ENCODE measurements around the gene FAM135A.

Gene FAM135A

GRCh38 chr6:70503813-70504465, 90.6 kb downstream of the FAM135A start:
- no peaks in the 10 kb centered on the region for H3K27me3 ChIP-seq (ENCODE audit: insufficient read depth, low read length)
- H3K36me3 ChIP-seq (ENCODE audit: insufficient read depth, low read length), result peaks cover 48% of the 10 kb centered on the region
- no peak overlapping the region for H2AFZ ChIP-seq (ENCODE audit: low read depth, low read length)
- H3K4me1 ChIP-seq (ENCODE audit: insufficient read depth, low read length), result peaks cover 13% of the 10 kb centered on the region
- peaks cover 21% of the 10 kb centered on the region for H3K9me3 ChIP-seq (ENCODE audit: low read length)
- H3K4me3 ChIP-seq (ENCODE audit: low read length), result no peak overlapping the region

GRCh38 chr6:70506321-70506720, 93.0 kb downstream of the FAM135A start:
- Histone ChIP-seq H3K4me1 (ENCODE audit: insufficient read depth, low read length) (peaks cover 15% of the 10 kb centered on the region), H2AFZ (ENCODE audit: low read depth, low read length) (no peak overlapping the region), H3K27me3 (ENCODE audit: insufficient read depth, low read length) (no peaks in the 10 kb centered on the region), H3K36me3 (ENCODE audit: insufficient read depth, low read length) (peaks cover 47% of the 10 kb centered on the region), H3K4me3 (ENCODE audit: low read length) (no peak overlapping the region), H3K9me3 (ENCODE audit: low read length) (peaks cover 20% of the 10 kb centered on the region)

GRCh38 chr6:70507161-70507560, 93.9 kb downstream of the FAM135A start:
- Histone ChIP-seq H3K9me3 (ENCODE audit: low read length) (peaks cover 16% of the 10 kb centered on the region), H3K27me3 (ENCODE audit: insufficient read depth, low read length) (no peaks in the 10 kb centered on the region), H3K4me3 (ENCODE audit: low read length) (no peak overlapping the region), H3K4me1 (ENCODE audit: insufficient read depth, low read length) (peaks cover 15% of the 10 kb centered on the region), H2AFZ (ENCODE audit: low read depth, low read length) (no peak overlapping the region), H3K36me3 (ENCODE audit: insufficient read depth, low read length) (peaks cover 43% of the 10 kb centered on the region)

- Histone ChIP-seq H3K27me3 (ENCODE audit: insufficient read depth, low read length) (no peaks in the 10 kb centered on the region), H3K4me1 (ENCODE audit: insufficient read depth, low read length) (peaks cover 15% of the 10 kb centered on the region), H3K4me3 (ENCODE audit: low read length) (no peak overlapping the region), H3K36me3 (ENCODE audit: insufficient read depth, low read length) (peaks cover 27% of the 10 kb centered on the region), H2AFZ (ENCODE audit: low read depth, low read length) (no peak overlapping the region), H3K9me3 (ENCODE audit: low read length) (peaks cover 8% of the 10 kb centered on the region)
These were observed 95.6 kb downstream of the FAM135A start for GRCh38 chr6:70508953-70509352.

- no peak overlapping the region for H3K4me3 ChIP-seq (ENCODE audit: low read length)
- H2AFZ ChIP-seq (ENCODE audit: low read depth, low read length), result no peak overlapping the region
- peaks cover 15% of the 10 kb centered on the region for H3K4me1 ChIP-seq (ENCODE audit: insufficient read depth, low read length)
- no peaks in the 10 kb centered on the region for H3K27me3 ChIP-seq (ENCODE audit: insufficient read depth, low read length)
- peaks cover 19% of the 10 kb centered on the region for H3K36me3 ChIP-seq (ENCODE audit: insufficient read depth, low read length)
- peaks cover 6% of the 10 kb centered on the region for H3K9me3 ChIP-seq (ENCODE audit: low read length)
These were observed 97.3 kb downstream of the FAM135A start for GRCh38 chr6:70510600-70510999.

- H3K4me3 ChIP-seq (ENCODE audit: low read length), result no peak overlapping the region
- peaks cover 7% of the 10 kb centered on the region for H3K36me3 ChIP-seq (ENCODE audit: insufficient read depth, low read length)
- no peaks in the 10 kb centered on the region for H3K4me1 ChIP-seq (ENCODE audit: insufficient read depth, low read length)
- H2AFZ ChIP-seq (ENCODE audit: low read depth, low read length), result no peak overlapping the region
- peaks cover 8% of the 10 kb centered on the region for H3K9me3 ChIP-seq (ENCODE audit: low read length)
- no peaks in the 10 kb centered on the region for H3K27me3 ChIP-seq (ENCODE audit: insufficient read depth, low read length)
These were observed 105.4 kb downstream of the FAM135A start for GRCh38 chr6:70518723-70519122.

- no peak overlapping the region for H2AFZ ChIP-seq (ENCODE audit: low read depth, low read length)
- H3K4me1 ChIP-seq (ENCODE audit: insufficient read depth, low read length), result no peaks in the 10 kb centered on the region
- peaks cover 2% of the 10 kb centered on the region for H3K9me3 ChIP-seq (ENCODE audit: low read length)
- H3K27me3 ChIP-seq (ENCODE audit: insufficient read depth, low read length), result no peaks in the 10 kb centered on the region
- no peak overlapping the region for H3K4me3 ChIP-seq (ENCODE audit: low read length)
- peaks cover 15% of the 10 kb centered on the region for H3K36me3 ChIP-seq (ENCODE audit: insufficient read depth, low read length)
These were observed 107.3 kb downstream of the FAM135A start for GRCh38 chr6:70520575-70520974.

GRCh38 chr6:70524721-70525286, 111.5 kb downstream of the FAM135A start:
- no peak overlapping the region for H2AFZ ChIP-seq (ENCODE audit: low read depth, low read length)
- peaks cover 38% of the 10 kb centered on the region for H3K36me3 ChIP-seq (ENCODE audit: insufficient read depth, low read length)
- no peaks in the 10 kb centered on the region for H3K9me3 ChIP-seq (ENCODE audit: low read length)
- no peak overlapping the region for H3K4me3 ChIP-seq (ENCODE audit: low read length)
- no peaks in the 10 kb centered on the region for H3K27me3 ChIP-seq (ENCODE audit: insufficient read depth, low read length)
- H3K4me1 ChIP-seq (ENCODE audit: insufficient read depth, low read length), result no peaks in the 10 kb centered on the region

GRCh38 chr6:70527071-70527737, 113.9 kb downstream of the FAM135A start:
- peaks cover 41% of the 10 kb centered on the region for H3K36me3 ChIP-seq (ENCODE audit: insufficient read depth, low read length)
- H3K4me1 ChIP-seq (ENCODE audit: insufficient read depth, low read length), result no peaks in the 10 kb centered on the region
- H2AFZ ChIP-seq (ENCODE audit: low read depth, low read length), result no peak overlapping the region
- no peaks in the 10 kb centered on the region for H3K27me3 ChIP-seq (ENCODE audit: insufficient read depth, low read length)
- H3K4me3 ChIP-seq (ENCODE audit: low read length), result no peak overlapping the region
- no peaks in the 10 kb centered on the region for H3K9me3 ChIP-seq (ENCODE audit: low read length)

- Histone ChIP-seq H3K4me1 (ENCODE audit: insufficient read depth, low read length) (no peaks in the 10 kb centered on the region), H3K9me3 (ENCODE audit: low read length) (no peaks in the 10 kb centered on the region), H3K27me3 (ENCODE audit: insufficient read depth, low read length) (no peaks in the 10 kb centered on the region), H3K36me3 (ENCODE audit: insufficient read depth, low read length) (peaks cover 47% of the 10 kb centered on the region), H2AFZ (ENCODE audit: low read depth, low read length) (no peak overlapping the region), H3K4me3 (ENCODE audit: low read length) (no peak overlapping the region)
These were observed 116.7 kb downstream of the FAM135A start for GRCh38 chr6:70530023-70530422.

GRCh38 chr6:70531133-70531532, 117.8 kb downstream of the FAM135A start:
- H3K27me3 ChIP-seq (ENCODE audit: insufficient read depth, low read length), result no peaks in the 10 kb centered on the region
- no peak overlapping the region for H3K4me3 ChIP-seq (ENCODE audit: low read length)
- H3K9me3 ChIP-seq (ENCODE audit: low read length), result no peaks in the 10 kb centered on the region
- H2AFZ ChIP-seq (ENCODE audit: low read depth, low read length), result no peak overlapping the region
- H3K4me1 ChIP-seq (ENCODE audit: insufficient read depth, low read length), result no peaks in the 10 kb centered on the region
- H3K36me3 ChIP-seq (ENCODE audit: insufficient read depth, low read length), result peaks cover 45% of the 10 kb centered on the region

GRCh38 chr6:70537266-70537665, 124.0 kb downstream of the FAM135A start:
- Histone ChIP-seq H3K4me3 (ENCODE audit: low read length) (no peak overlapping the region), H3K4me1 (ENCODE audit: insufficient read depth, low read length) (no peaks in the 10 kb centered on the region), H2AFZ (ENCODE audit: low read depth, low read length) (no peak overlapping the region), H3K36me3 (ENCODE audit: insufficient read depth, low read length) (peaks cover 53% of the 10 kb centered on the region), H3K27me3 (ENCODE audit: insufficient read depth, low read length) (no peaks in the 10 kb centered on the region), H3K9me3 (ENCODE audit: low read length) (no peaks in the 10 kb centered on the region)

- H2AFZ ChIP-seq (ENCODE audit: low read depth, low read length), result no peak overlapping the region
- H3K9me3 ChIP-seq (ENCODE audit: low read length), result no peaks in the 10 kb centered on the region
- no peaks in the 10 kb centered on the region for H3K4me1 ChIP-seq (ENCODE audit: insufficient read depth, low read length)
- H3K36me3 ChIP-seq (ENCODE audit: insufficient read depth, low read length), result peaks cover 50% of the 10 kb centered on the region
- no peaks in the 10 kb centered on the region for H3K27me3 ChIP-seq (ENCODE audit: insufficient read depth, low read length)
- no peak overlapping the region for H3K4me3 ChIP-seq (ENCODE audit: low read length)
These were observed 125.1 kb downstream of the FAM135A start for GRCh38 chr6:70538376-70538775.
